Ovary (tissue), 9 donors: ENCODE data around the gene C1QTNF8. TPM values are rescaled to one million over a fixed set of nuclear protein-coding genes. Genes with fewer than 3 reads are reported as not detected.

ENCODE experiments used
- DNase-seq, 5 donors: peaks; one replicate each; pipeline ENCODE4 v3.0.0-alpha.2; 2019 to 2020
- H3K27ac ChIP-seq, 2 donors: fragments of 200-600 bp; one replicate each; pipeline versions ENCODE4 v1.5.1 to v1.8.0; 2019 to 2022
- H3K27me3 ChIP-seq: fragments of 200-600 bp; one replicate; pipeline ENCODE4 v1.8.0; 2022
- H3K36me3 ChIP-seq: fragments of 200-600 bp; sonication (generic); one replicate; pipeline ENCODE4 v1.5.1; 2019
- H3K4me1 ChIP-seq: one replicate; pipeline ENCODE4 v1.8.1; 2013; ENCODE audit warnings: mild to moderate bottlenecking, moderate library complexity; ENCODE audit not compliant: insufficient read depth
- H3K4me3 ChIP-seq: fragments of 200-600 bp; sonication (generic); one replicate; pipeline ENCODE4 v1.5.1; 2017
- H3K9me3 ChIP-seq, 2 donors: fragments of 200-600 bp in 1 of 2; sonication (generic) in 1 of 2; one replicate each; pipeline versions ENCODE4 v1.5.1 to v1.8.1; 2013 to 2019; ENCODE audit warnings: mild to moderate bottlenecking in 1 of 2, moderate library complexity in 1 of 2
- CTCF ChIP-seq, 3 donors: fragments of 450-650 bp in 2 of 3; fragments of 200-600 bp in 1 of 3; IDR thresholded peaks; one replicate each; pipeline versions ENCODE4 v1.5.1 to v1.8.0; 2016 to 2022; ENCODE audit warnings: antibody characterized with exemption in 3 of 3, mild to moderate bottlenecking in 1 of 3
- EP300 ChIP-seq: sonication (generic); formaldehyde crosslinking; IDR thresholded peaks from one replicate; pipeline ENCODE4 v1.6.1; 2017; ENCODE audit warnings: antibody characterized with exemption
- POLR2A ChIP-seq: fragments of 450-650 bp; IDR thresholded peaks from one replicate; pipeline ENCODE4 v1.6.1; 2017; ENCODE audit warnings: antibody characterized with exemption, mild to moderate bottlenecking, moderate library complexity
- WGBS, 3 donors: extraction: QIAGEN DNeasy Blood & Tissue Kit in 1 of 3; methylation state at CpG; one replicate each; pipeline versions ENCODE4 v1.1.5 to v1.1.7; 2013 to 2017; 5-methylcytosine and 5-hydroxymethylcytosine counted together
- intact Hi-C, 4 donors: fragments of 100-400 bp; cut with DNase I; formaldehyde crosslinking; loops; one replicate each; pipeline versions ENCODE4 v1.11.0 to v1.15.1; 2022 to 2023
- polyA plus RNA-seq, 2 donors: library from polyadenylated mRNA; stranded (reverse); fragments of 200-250 nt in 1 of 2; fragments of 350-450 nt in 1 of 2; fragmentation: Illumina TruSeq in 1 of 2; extraction: RNeasy Lipid Tissue Mini Kit (QIAGEN cat#74804) in 1 of 2; gene quantifications; one replicate each; pipeline ENCODE4 v1.2.3, GENCODE V29; 2013 to 2014
- total RNA-seq, 7 donors: library from RNA; depleted of rRNA in 2 of 7; stranded (reverse); fragments of >200 nt in 2 of 7; fragmentation: NEBNext Ultra II Directional in 3 of 7; extraction: Animal tissue kit (Norgen Biotek cat#: 25700) in 3 of 7; gene quantifications; one replicate each; pipeline versions ENCODE4 v1.1.0 to v1.2.4, GENCODE V29; 2016 to 2023
- donor health status: DM: no; HTN: no; CAD: no; lungs with moderate emphysema.
- donor health status: DM: no; HTN: no; CAD: no.
- donor health status: Bipolar disorder and iron deficiency.
- donor health status: DM: yes; HTN: yes; CAD: no.
- donor health status: DM: no; HTN: no; CAD: no.
- donor health status: DM: yes; HTN: yes; CAD: no.

C1QTNF8 gene
- total and polyA plus RNA-seq, 9 donors = 0.80 TPM; not detected in 8

- 73 to 76% (median 74%) methylated on average over 12 to 31 of the region's 31 CpGs for WGBS, 3 donors
- H3K36me3 ChIP-seq = no peaks in the 10 kb centered on the region
- no peaks in the 10 kb centered on the region for H3K9me3 ChIP-seq
- no peak overlapping the region for H3K27ac ChIP-seq
- no peaks in the 10 kb centered on the region for H3K27me3 ChIP-seq
- no peaks in the 10 kb centered on the region for H3K4me1 ChIP-seq
- no peak for DNase-seq
- intact Hi-C loops = no loop called here
- TF ChIP-seq CTCF (IDR thresholded peaks at IDR 0.05) (no peak), POLR2A (no peak)
- no peak overlapping the region for H3K4me3 ChIP-seq
Measured at GRCh38 chr16:1049113-1049975, 46.7 kb downstream of the C1QTNF8 start.

GRCh38 chr16:1048442-1049112 is 47.5 kb downstream of the C1QTNF8 start:
- Histone ChIP-seq H3K9me3 (no peaks in the 10 kb centered on the region), H3K36me3 (no peaks in the 10 kb centered on the region), H3K27me3 (no peaks in the 10 kb centered on the region), H3K4me3 (no peak overlapping the region), H3K27ac (no peak overlapping the region), H3K4me1 (no peaks in the 10 kb centered on the region)
- no peak for TF ChIP-seq EP300
- no peak for TF ChIP-seq POLR2A
- TF ChIP-seq CTCF (IDR thresholded peaks at IDR 0.05) = no peak
- intact Hi-C loops = no loop called here
- peak in 1 of 5 donors; percentile 31 for DNase-seq
- 16 to 23% (median 20%) methylated on average over 32 to 37 of the region's 37 CpGs for WGBS, 3 donors

GRCh38 chr16:1047801-1048200 is 48.2 kb downstream of the C1QTNF8 start:
- Histone ChIP-seq H3K27ac (no peak overlapping the region), H3K4me3 (no peak overlapping the region), H3K9me3 (no peaks in the 10 kb centered on the region), H3K4me1 (no peaks in the 10 kb centered on the region), H3K27me3 (no peaks in the 10 kb centered on the region), H3K36me3 (no peaks in the 10 kb centered on the region)
- 69 to 80% (median 71%) methylated on average over 15 to 16 of the region's 16 CpGs for WGBS, 3 donors
- DNase-seq = no peak
- intact Hi-C loops = no loop called here
- no peak for TF ChIP-seq EP300
- TF ChIP-seq POLR2A = no peak
- no peak for TF ChIP-seq CTCF (IDR thresholded peaks at IDR 0.05)

- intact Hi-C loops = no loop called here
- Histone ChIP-seq H3K36me3 (no peaks in the 10 kb centered on the region), H3K4me3 (no peak overlapping the region), H3K27me3 (no peaks in the 10 kb centered on the region), H3K4me1 (no peaks in the 10 kb centered on the region), H3K9me3 (no peaks in the 10 kb centered on the region), H3K27ac (no peak overlapping the region)
- DNase-seq = no peak
- TF ChIP-seq EP300 (no peak), CTCF (IDR thresholded peaks at IDR 0.05) (no peak), POLR2A (no peak)
- WGBS, 3 donors = 83 to 87% (median 84%) methylated on average over 9 of the region's 9 CpGs
Measured at GRCh38 chr16:1047123-1047522, 48.9 kb downstream of the C1QTNF8 start.
